ENCODE results near the gene VSTM2L.
"Not testable (repeated sequence)": the region's sequence is repeated elsewhere in the genome, so short reads cannot be mapped to it uniquely, and the experiment has no call there.

Gene VSTM2L

GRCh38 chr20:37937686-37938085 lies 34.8 kb downstream of the VSTM2L start:
- DNase-seq (ENCODE audit: low read depth): no peak

- DNase-seq (ENCODE audit: low read depth): no peak
Measured at GRCh38 chr20:37938181-37938750, 35.3 kb downstream of the VSTM2L start.

GRCh38 chr20:37938954-37939353 lies 36.0 kb downstream of the VSTM2L start:
- no peak for DNase-seq (ENCODE audit: low read depth)

GRCh38 chr20:37939701-37940560 lies 37.0 kb downstream of the VSTM2L start:
- no peak for DNase-seq (ENCODE audit: low read depth)

- DNase-seq (ENCODE audit: low read depth): no peak
Measured at GRCh38 chr20:37940858-37941257, 37.9 kb downstream of the VSTM2L start.

GRCh38 chr20:37941332-37941731 lies 38.4 kb downstream of the VSTM2L start:
- DNase-seq (ENCODE audit: low read depth): no peak

- no peak for DNase-seq (ENCODE audit: low read depth)
Measured at GRCh38 chr20:37941992-37942391, 39.1 kb downstream of the VSTM2L start.

- no peak for DNase-seq (ENCODE audit: low read depth)
Measured at GRCh38 chr20:37943033-37943432, 40.1 kb downstream of the VSTM2L start.

- no peak for DNase-seq (ENCODE audit: low read depth)
Measured at GRCh38 chr20:37943501-37944455, 40.9 kb downstream of the VSTM2L start.

- DNase-seq (ENCODE audit: low read depth): no peak
Measured at GRCh38 chr20:37944456-37944981, 41.6 kb downstream of the VSTM2L start.

GRCh38 chr20:37945091-37945547 lies 42.2 kb downstream of the VSTM2L start:
- DNase-seq (ENCODE audit: low read depth): no peak

GRCh38 chr20:37946946-37947345 lies 44.0 kb downstream of the VSTM2L start:
- DNase-seq (ENCODE audit: low read depth): no peak

- DNase-seq (ENCODE audit: low read depth): no peak
Measured at GRCh38 chr20:37947943-37948342, 45.0 kb downstream of the VSTM2L start.

GRCh38 chr20:37948956-37949355 lies 46.0 kb downstream of the VSTM2L start:
- DNase-seq (ENCODE audit: low read depth): peak; percentile 5

GRCh38 chr20:37954190-37954589 lies 51.3 kb downstream of the VSTM2L start:
- no peak for DNase-seq (ENCODE audit: low read depth)

GRCh38 chr20:37954626-37955025 lies 51.7 kb downstream of the VSTM2L start:
- no peak for DNase-seq (ENCODE audit: low read depth)

GRCh38 chr20:37955511-37955910 lies 52.6 kb downstream of the VSTM2L start:
- no peak for DNase-seq (ENCODE audit: low read depth)

GRCh38 chr20:37956107-37956585 lies 53.2 kb downstream of the VSTM2L start:
- peak; percentile 19 for DNase-seq (ENCODE audit: low read depth)

GRCh38 chr20:37958856-37959520 lies 56.1 kb downstream of the VSTM2L start:
- no peak for DNase-seq (ENCODE audit: low read depth)

- DNase-seq (ENCODE audit: low read depth): no peak
Measured at GRCh38 chr20:37961066-37961465, 58.1 kb downstream of the VSTM2L start.

GRCh38 chr20:37963483-37963882 lies 60.6 kb downstream of the VSTM2L start:
- DNase-seq (ENCODE audit: low read depth): not testable (repeated sequence)
